ENCODE measurements around the gene C4A. TPM values are rescaled to one million over a fixed set of nuclear protein-coding genes. Genes with fewer than 3 reads are reported as not detected.

The C4A gene
- total and polyA plus RNA-seq, 2 of the 13 experiments (the other 11 are each of a cell fraction or from before 2014, with no cell fraction given): 165 to 478 TPM

DNA sequence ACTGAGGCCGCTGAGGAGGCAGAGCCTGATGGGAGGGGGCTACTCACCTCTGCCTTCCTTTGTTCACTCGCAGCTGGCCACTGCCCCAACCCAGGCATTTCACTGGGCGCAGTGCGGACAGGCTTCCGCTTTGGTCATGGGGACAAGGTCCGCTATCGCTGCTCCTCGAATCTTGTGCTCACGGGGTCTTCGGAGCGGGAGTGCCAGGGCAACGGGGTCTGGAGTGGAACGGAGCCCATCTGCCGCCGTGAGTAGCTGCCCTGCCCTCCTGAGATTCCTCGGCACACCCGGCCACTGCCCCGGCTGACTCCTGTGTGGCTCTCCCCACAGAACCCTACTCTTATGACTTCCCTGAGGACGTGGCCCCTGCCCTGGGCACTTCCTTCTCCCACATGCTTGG, 48.3 kb upstream of the C4A start:
- ATAC-seq: no peak; the same call in 2 of the 3 replicates
- no peak overlapping the region for H3K9ac ChIP-seq (ENCODE audit: insufficient read depth, low read depth, low read length)
- H4K20me1 ChIP-seq (ENCODE audit: insufficient read depth, low read length): no peaks in the 10 kb centered on the region
- intact Hi-C loops (cut with micrococcal nuclease; ENCODE audit: unreplicated experiment) (no loop called here), in situ Hi-C loops (cut with HindIII; ENCODE audit: extremely low pct_ligation_motif_present, low pct_unique_long_range_greater_than_20kb) (no loop called here)
- H3K4me1 ChIP-seq (ENCODE audit: insufficient read depth, low read length): peaks cover 25% of the 10 kb centered on the region
- DNase-seq (ENCODE audit: low spot score): no peak
- no peak for TF ChIP-seq ARNTL (CRISPR knock-in tag; IDR thresholded peaks at IDR 0.05)
- TF ChIP-seq, protein P1, sequence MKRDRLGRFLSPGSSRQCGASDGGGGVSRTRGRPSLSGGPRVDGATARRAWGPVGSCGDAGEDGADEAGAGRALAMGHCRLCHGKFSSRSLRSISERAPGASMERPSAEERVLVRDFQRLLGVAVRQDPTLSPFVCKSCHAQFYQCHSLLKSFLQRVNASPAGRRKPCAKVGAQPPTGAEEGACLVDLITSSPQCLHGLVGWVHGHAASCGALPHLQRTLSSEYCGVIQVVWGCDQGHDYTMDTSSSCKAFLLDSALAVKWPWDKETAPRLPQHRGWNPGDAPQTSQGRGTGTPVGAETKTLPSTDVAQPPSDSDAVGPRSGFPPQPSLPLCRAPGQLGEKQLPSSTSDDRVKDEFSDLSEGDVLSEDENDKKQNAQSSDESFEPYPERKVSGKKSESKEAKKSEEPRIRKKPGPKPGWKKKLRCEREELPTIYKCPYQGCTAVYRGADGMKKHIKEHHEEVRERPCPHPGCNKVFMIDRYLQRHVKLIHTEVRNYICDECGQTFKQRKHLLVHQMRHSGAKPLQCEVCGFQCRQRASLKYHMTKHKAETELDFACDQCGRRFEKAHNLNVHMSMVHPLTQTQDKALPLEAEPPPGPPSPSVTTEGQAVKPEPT (CRISPR knock-in tag; IDR thresholded peaks at IDR 0.05; ENCODE audit: low read depth): no peak
- TF ChIP-seq ZSCAN25 (CRISPR knock-in tag; IDR thresholded peaks at IDR 0.05): no peak
- TF ChIP-seq ATF7 (IDR thresholded peaks at IDR 0.05): no peak
- TF ChIP-seq ATF7 (CRISPR knock-in tag; IDR thresholded peaks at IDR 0.05): no peak
- TF ChIP-seq, protein P2, sequence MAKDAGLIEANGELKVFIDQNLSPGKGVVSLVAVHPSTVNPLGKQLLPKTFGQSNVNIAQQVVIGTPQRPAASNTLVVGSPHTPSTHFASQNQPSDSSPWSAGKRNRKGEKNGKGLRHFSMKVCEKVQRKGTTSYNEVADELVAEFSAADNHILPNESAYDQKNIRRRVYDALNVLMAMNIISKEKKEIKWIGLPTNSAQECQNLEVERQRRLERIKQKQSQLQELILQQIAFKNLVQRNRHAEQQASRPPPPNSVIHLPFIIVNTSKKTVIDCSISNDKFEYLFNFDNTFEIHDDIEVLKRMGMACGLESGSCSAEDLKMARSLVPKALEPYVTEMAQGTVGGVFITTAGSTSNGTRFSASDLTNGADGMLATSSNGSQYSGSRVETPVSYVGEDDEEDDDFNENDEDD (CRISPR knock-in tag; IDR thresholded peaks at IDR 0.05; ENCODE audit: borderline replicate concordance): no peak
- no peak for TF ChIP-seq MAFF (IDR thresholded peaks at IDR 0.05; ENCODE audit: low read depth, low read length)
- TF ChIP-seq TMF1 (CRISPR knock-in tag; IDR thresholded peaks at IDR 0.05; ENCODE audit: low read depth): no peak
- no peak for TF ChIP-seq ZNF256 (CRISPR knock-in tag; conservative IDR thresholded peaks at IDR 0.05)
- peak; percentile 85 for TF ChIP-seq AGO2 (optimal IDR thresholded peaks at IDR 0.05; ENCODE audit: low read depth, low read length)
- TF ChIP-seq GATAD1 (CRISPR knock-in tag; IDR thresholded peaks at IDR 0.05): no peak
- TF ChIP-seq CEBPB (IDR thresholded peaks at IDR 0.05; ENCODE audit: borderline replicate concordance, low read depth, low read length): no peak
- TF ChIP-seq SOX5 (CRISPR knock-in tag; IDR thresholded peaks at IDR 0.05; ENCODE audit: borderline replicate concordance): no peak
- peak; percentile 46; the same call in 1 of the 2 replicates for TF ChIP-seq RBFOX2 (IDR thresholded peaks at IDR 0.05; ENCODE audit: low read depth, low read length)
- no peak for TF ChIP-seq GABPB1 (CRISPR knock-in tag; IDR thresholded peaks at IDR 0.05)
- no peak for TF ChIP-seq ATRX (CRISPR knock-in tag; IDR thresholded peaks at IDR 0.05; ENCODE audit: borderline replicate concordance)
- TF ChIP-seq, protein P3, sequence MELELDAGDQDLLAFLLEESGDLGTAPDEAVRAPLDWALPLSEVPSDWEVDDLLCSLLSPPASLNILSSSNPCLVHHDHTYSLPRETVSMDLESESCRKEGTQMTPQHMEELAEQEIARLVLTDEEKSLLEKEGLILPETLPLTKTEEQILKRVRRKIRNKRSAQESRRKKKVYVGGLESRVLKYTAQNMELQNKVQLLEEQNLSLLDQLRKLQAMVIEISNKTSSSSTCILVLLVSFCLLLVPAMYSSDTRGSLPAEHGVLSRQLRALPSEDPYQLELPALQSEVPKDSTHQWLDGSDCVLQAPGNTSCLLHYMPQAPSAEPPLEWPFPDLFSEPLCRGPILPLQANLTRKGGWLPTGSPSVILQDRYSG (CRISPR knock-in tag; IDR thresholded peaks at IDR 0.05): no peak
- TF ChIP-seq MED1 (CRISPR knock-in tag; IDR thresholded peaks at IDR 0.05): no peak
- TF ChIP-seq POLR2G (IDR thresholded peaks at IDR 0.05; ENCODE audit: low read depth, low read length): 0 out of 2 replicates have a peak, but pooled peaks have one; percentile 25
- TF ChIP-seq, protein P4, sequence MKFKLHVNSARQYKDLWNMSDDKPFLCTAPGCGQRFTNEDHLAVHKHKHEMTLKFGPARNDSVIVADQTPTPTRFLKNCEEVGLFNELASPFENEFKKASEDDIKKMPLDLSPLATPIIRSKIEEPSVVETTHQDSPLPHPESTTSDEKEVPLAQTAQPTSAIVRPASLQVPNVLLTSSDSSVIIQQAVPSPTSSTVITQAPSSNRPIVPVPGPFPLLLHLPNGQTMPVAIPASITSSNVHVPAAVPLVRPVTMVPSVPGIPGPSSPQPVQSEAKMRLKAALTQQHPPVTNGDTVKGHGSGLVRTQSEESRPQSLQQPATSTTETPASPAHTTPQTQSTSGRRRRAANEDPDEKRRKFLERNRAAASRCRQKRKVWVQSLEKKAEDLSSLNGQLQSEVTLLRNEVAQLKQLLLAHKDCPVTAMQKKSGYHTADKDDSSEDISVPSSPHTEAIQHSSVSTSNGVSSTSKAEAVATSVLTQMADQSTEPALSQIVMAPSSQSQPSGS (CRISPR knock-in tag; IDR thresholded peaks at IDR 0.05): no peak
- H3K27ac ChIP-seq (ENCODE audit: extremely low read length, insufficient read depth, low read length): peak overlapping the region; percentile 31
- no peak overlapping the region for H3K4me3 ChIP-seq (replicated peaks in 1 of 3; ENCODE audit: insufficient read depth in 1 of 3, low read depth in 2 of 3, low read length in 3 of 3)
- ChIA-PET POLR2A (interaction anchor here (1.1 to 1.6 kb wide), 2 partner anchors 12 to 19 kb away, joined by 4 to 5 read pairs; partner anchors contain the start of gene CFB), CTCF (ENCODE audit: low intra/inter-chr PET ratio, low total read pairs) (no interaction called here)
- no TSS peak for BruUV-seq (replicated peaks)
- no peaks in the 10 kb centered on the region for H3K27me3 ChIP-seq (ENCODE audit: control insufficient read depth in 1 of 2, insufficient read depth in 2 of 2, low read length in 2 of 2)
- FAIRE-seq: no peak
- H3K4me2 ChIP-seq (ENCODE audit: low read depth, low read length): no peak overlapping the region
- 98% methylated on average over 19 of the region's 19 CpGs for WGBS (ENCODE audit: low lambda C conversion rate)
- peaks cover 8 to 14% of the 10 kb centered on the region in 2 experiments for H3K36me3 ChIP-seq (replicated peaks in 1 of 2; ENCODE audit: control insufficient read depth in 1 of 2, insufficient read depth in 2 of 2, low read length in 2 of 2)
- no peak overlapping the region for H2AFZ ChIP-seq (ENCODE audit: low read length)
- no peaks in the 10 kb centered on the region for H3K9me3 ChIP-seq (ENCODE audit: low read length)
- peaks cover 18% of the 10 kb centered on the region for H3K79me2 ChIP-seq (ENCODE audit: insufficient read depth, low read length)

Data from HepG2 (cell line).